ENCODE results near the gene NFIX. TPM values are rescaled to one million over a fixed set of nuclear protein-coding genes. Genes with fewer than 3 reads are reported as not detected.

The NFIX gene
- total RNA-seq, 1 donor from 2014 or later: 2.6 TPM

DNA sequence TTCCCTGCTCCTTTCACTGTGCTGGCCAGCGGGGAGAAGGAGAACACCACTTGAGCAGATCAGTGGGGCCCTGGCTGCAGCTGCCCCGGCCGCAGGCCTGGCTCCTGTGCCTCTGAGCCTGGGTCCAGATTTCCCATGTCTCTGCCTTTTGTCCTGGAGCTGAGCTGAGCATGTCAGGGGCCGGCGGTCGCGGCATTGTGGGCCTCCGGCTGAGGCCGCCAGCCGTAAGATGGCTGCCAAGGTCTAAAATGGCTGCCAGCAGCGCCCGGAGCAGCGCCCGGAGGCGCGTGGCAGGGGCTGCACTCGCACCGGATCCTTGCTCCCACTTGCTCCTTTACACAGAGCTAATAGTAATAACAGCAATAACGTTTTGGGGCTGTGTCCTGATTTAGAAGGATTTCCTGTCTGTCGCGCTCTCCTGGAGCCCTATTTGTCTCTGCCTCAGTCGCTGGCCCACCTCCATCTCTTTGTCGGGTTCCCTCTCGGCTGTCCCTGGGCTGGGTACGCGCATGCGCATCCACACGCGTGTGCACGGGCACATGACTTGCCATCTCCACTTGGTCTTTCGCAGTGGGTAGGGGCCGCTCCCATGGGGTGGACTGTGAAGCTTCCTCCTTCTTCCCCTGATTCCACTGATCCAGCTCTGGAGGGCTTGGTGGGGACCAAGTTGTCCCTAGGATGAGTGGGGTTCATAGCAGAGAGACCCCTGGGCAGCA is 75.3 kb downstream of the NFIX start:
- Mint-ChIP-seq H3K4me3 (no peak overlapping the region), H3K36me3 (ENCODE audit: low read depth) (no peaks in the 10 kb centered on the region), H3K4me1 (no peaks in the 10 kb centered on the region), H3K9me3 (no peaks in the 10 kb centered on the region), H3K27ac (no peak overlapping the region), H3K27me3 (peaks cover 2% of the 10 kb centered on the region)
- TF ChIP-seq, protein P1, sequence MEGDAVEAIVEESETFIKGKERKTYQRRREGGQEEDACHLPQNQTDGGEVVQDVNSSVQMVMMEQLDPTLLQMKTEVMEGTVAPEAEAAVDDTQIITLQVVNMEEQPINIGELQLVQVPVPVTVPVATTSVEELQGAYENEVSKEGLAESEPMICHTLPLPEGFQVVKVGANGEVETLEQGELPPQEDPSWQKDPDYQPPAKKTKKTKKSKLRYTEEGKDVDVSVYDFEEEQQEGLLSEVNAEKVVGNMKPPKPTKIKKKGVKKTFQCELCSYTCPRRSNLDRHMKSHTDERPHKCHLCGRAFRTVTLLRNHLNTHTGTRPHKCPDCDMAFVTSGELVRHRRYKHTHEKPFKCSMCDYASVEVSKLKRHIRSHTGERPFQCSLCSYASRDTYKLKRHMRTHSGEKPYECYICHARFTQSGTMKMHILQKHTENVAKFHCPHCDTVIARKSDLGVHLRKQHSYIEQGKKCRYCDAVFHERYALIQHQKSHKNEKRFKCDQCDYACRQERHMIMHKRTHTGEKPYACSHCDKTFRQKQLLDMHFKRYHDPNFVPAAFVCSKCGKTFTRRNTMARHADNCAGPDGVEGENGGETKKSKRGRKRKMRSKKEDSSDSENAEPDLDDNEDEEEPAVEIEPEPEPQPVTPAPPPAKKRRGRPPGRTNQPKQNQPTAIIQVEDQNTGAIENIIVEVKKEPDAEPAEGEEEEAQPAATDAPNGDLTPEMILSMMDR (IDR thresholded peaks at IDR 0.05): no peak
- ChIA-PET CTCF (interaction anchor here (1.8 kb wide), 1 partner anchor 9 kb away, joined by 6 read pairs; no protein-coding TSS in a partner anchor), POLR2A (interaction anchor here (0.6 kb wide), 2 partner anchors 21 to 37 kb away, joined by 3 to 4 read pairs; no protein-coding TSS in a partner anchor)
- DNase-seq (no peak), ATAC-seq (ENCODE audit: low read depth) (no peak)
- intact Hi-C loops (cut with micrococcal nuclease): no loop called here

DNA sequence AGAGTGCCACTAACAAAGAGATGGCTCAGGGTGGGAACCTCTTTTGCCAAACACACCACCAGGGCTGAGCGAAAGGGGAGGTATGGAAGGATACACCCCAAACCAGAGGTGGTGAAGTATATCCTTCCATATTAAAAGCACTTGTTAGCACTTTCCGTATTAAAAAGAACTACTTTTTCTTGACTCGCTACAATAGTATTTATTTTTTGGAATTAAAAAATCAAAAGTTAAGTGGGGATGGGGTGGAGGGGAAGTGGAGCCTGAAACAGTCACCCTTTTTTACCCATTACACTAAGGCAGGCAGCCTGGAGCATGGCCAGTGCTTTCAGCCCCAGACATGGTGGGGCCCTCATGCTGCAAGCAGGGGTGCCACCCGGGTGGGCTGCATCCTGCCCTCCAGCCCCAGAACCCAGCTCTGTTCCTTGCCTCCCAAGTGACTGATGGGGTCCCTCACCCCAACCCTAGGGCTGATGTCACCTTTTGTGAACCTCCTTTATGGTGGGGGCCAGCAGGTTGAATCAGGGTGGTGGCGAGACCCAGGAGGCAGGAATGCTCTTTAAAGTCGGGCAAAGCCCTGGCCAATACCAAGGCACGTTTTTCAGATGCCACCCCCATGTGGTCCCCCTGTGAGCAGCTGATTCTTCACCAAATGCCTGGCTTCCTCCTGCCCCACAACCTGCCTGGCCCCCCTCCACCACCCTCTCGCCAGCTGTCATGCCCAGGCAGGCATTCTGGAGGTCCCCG is 76.3 kb downstream of the NFIX start:
- CTCF ChIA-PET: interaction anchor here (1.2 to 1.8 kb wide), 2 partner anchors 10 to 94 kb away, joined by 3 to 6 read pairs; no protein-coding TSS in a partner anchor
- POLR2A ChIA-PET: interaction anchor here (0.6 kb wide), 1 partner anchor 20 kb away, joined by 3 read pairs; no protein-coding TSS in a partner anchor
- ATAC-seq (ENCODE audit: low read depth) (no peak), DNase-seq (no peak)
- H3K27ac Mint-ChIP-seq: no peak overlapping the region
- H3K4me3 Mint-ChIP-seq: no peak overlapping the region
- peaks cover 2% of the 10 kb centered on the region for H3K27me3 Mint-ChIP-seq
- no peaks in the 10 kb centered on the region for H3K9me3 Mint-ChIP-seq
- TF ChIP-seq, protein P1 (IDR thresholded peaks at IDR 0.05): no peak
- no peaks in the 10 kb centered on the region for H3K4me1 Mint-ChIP-seq
- H3K36me3 Mint-ChIP-seq (ENCODE audit: low read depth): no peaks in the 10 kb centered on the region
- intact Hi-C loops (cut with micrococcal nuclease): no loop called here

DNA sequence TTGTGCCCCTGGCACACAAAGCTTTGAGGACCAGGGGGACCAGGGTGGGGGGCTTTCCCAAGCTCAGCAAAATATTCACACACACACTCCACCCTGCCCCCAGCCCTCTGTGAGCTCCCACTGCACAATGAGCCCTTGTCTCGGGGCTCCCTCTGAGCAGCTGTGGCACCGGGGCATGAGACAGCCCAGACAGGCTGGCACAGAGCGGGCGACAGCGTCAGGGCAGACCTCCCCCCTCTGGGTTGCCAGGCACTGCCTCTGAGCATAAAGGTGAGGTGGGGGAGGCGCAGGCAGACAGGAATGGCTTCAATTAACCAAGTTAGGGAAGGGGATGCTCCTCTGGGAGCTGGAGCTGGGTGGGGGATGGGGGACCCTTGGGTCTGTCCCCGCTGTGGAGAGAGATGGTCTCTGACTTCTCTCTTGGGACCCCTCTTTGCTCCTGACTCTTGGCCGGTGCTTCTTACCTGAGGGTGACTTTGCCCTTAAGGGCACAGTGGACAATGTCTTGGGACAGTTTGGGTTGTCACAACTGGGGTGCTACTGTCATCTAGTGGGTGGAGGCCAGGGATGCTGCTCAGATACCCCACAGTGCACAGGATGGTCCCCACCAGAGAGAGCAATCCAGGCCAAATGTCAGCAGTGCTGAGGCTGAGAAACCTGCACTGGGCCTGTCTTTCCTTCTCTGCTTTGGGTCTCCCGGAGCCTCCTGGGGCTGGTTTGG is 77.1 kb downstream of the NFIX start:
- peaks cover 4% of the 10 kb centered on the region for H3K27me3 Mint-ChIP-seq
- ATAC-seq (ENCODE audit: low read depth) (no peak), DNase-seq (no peak)
- intact Hi-C loops (cut with micrococcal nuclease): no loop called here
- H3K4me3 Mint-ChIP-seq: no peak overlapping the region
- no peaks in the 10 kb centered on the region for H3K4me1 Mint-ChIP-seq
- POLR2A ChIA-PET: no interaction called here
- TF ChIP-seq, protein P1 (IDR thresholded peaks at IDR 0.05): no peak
- CTCF ChIA-PET: interaction anchor here (1.2 kb wide), 1 partner anchor 95 kb away, joined by 3 read pairs; no protein-coding TSS in a partner anchor
- H3K27ac Mint-ChIP-seq: no peak overlapping the region
- no peaks in the 10 kb centered on the region for H3K9me3 Mint-ChIP-seq
- no peaks in the 10 kb centered on the region for H3K36me3 Mint-ChIP-seq (ENCODE audit: low read depth)

DNA sequence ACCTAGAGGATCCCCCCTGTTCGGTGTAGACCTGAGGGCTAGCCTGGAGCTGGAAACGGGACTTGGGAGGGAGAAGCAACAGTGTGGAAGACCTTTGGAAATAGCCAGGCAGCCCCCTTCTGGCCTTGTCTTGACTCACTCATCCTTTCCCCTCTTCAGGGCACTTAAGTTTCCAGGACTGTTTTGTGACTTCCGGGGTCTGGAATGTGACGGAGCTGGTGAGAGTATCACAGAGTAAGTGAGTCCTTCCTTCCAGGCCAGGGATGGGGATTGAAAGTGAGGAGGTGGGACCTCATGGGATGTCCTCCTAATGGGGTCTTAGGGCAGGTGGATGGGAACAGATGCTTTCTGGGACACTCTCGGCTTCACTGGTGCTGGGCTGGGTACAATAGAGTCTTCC is 78.0 kb downstream of the NFIX start:
- DNase-seq (no peak), ATAC-seq (ENCODE audit: low read depth) (no peak)
- no peak overlapping the region for H3K27ac Mint-ChIP-seq
- H3K27me3 Mint-ChIP-seq: peaks cover 4% of the 10 kb centered on the region
- no peaks in the 10 kb centered on the region for H3K9me3 Mint-ChIP-seq
- TF ChIP-seq, protein P1 (IDR thresholded peaks at IDR 0.05): no peak
- no peaks in the 10 kb centered on the region for H3K36me3 Mint-ChIP-seq (ENCODE audit: low read depth)
- POLR2A ChIA-PET: no interaction called here
- CTCF ChIA-PET: no interaction called here
- no peaks in the 10 kb centered on the region for H3K4me1 Mint-ChIP-seq
- H3K4me3 Mint-ChIP-seq: no peak overlapping the region
- intact Hi-C loops (cut with micrococcal nuclease): no loop called here

DNA sequence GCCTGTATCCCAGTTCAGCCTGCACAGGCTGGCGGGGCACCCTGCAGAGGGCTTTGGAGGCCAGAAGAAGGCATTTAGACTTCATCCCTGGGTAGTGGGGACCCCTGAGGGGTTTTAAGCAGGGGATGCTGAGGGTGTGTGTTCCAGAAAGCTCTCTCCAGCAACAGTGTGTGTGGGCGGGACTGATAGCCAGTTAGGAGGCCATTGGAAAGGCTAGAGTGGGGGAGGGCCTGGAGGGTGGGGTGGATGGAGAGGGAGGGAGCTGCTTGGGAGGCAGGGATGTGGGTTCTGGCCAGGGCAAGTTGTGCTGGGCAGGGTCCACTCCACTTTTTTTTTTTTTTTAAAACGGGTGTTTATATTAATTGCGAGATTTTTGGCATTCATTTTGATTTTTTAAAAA is 79.1 kb downstream of the NFIX start:
- H3K9me3 Mint-ChIP-seq: no peaks in the 10 kb centered on the region

More for the DNA sequence above, 79.1 kb downstream of the NFIX start:
- Mint-ChIP-seq H3K27ac (no peak overlapping the region), H3K36me3 (ENCODE audit: low read depth) (no peaks in the 10 kb centered on the region), H3K27me3 (peaks cover 4% of the 10 kb centered on the region), H3K4me3 (no peak overlapping the region), H3K4me1 (no peaks in the 10 kb centered on the region)
- DNase-seq (no peak), ATAC-seq (ENCODE audit: low read depth) (no peak)
- POLR2A ChIA-PET: no interaction called here
- CTCF ChIA-PET: no interaction called here
- TF ChIP-seq, protein P1 (IDR thresholded peaks at IDR 0.05): no peak
- intact Hi-C loops (cut with micrococcal nuclease): no loop called here

All from activated B cell treated with CpG ODN at 0.5 μM for 24 hours (primary cell).